ENCODE results near the gene C4orf50.

- no peak for TF ChIP-seq POLR2AphosphoS5 (IDR thresholded peaks at IDR 0.05)
- no peak for TF ChIP-seq CTCF (IDR thresholded peaks at IDR 0.05)
- no peak for TF ChIP-seq POLR2A (IDR thresholded peaks at IDR 0.05)
- no peak for TF ChIP-seq EP300 (IDR thresholded peaks at IDR 0.05)
Observed at GRCh38 chr4:5999830-6000365, 18.3 kb downstream of the C4orf50 start.

Measured in suprapubic skin (tissue), 4 donors.